ENCODE results near the gene DENND6B.

The DENND6B gene

DNA sequence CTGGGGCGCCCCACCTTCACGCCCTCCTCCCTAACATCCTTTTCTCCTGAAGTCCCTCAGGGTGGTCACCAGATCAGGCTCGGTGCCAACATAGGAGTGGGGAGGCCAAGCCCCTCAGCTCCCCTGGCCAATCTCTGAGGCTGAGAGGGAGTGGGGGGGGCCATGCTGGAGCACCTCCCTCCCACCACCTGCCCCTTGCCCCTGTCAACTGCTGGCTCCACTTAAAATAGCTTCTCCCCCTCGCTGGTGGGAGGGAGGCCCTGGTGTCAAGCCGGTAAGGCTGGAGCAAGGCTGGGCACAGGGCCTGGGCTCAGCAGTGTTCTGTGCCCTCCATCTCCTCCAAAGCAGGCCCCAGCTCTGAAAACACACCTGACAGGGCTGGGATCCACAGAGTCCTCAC lies 24.2 kb downstream of the DENND6B start:
- DNase-seq (ENCODE audit: extremely low spot score): no peak
- POLR2A ChIA-PET: interaction anchor here (0.8 to 1.5 kb wide), 3 partner anchors 12 to 31 kb away, joined by 3 read pairs; no protein-coding TSS in a partner anchor
- no peak for TF ChIP-seq L3MBTL2 (conservative IDR thresholded peaks at IDR 0.05)
- no peak for TF ChIP-seq LEF1 (IDR thresholded peaks at IDR 0.05; ENCODE audit: borderline replicate concordance)
- no peak for TF ChIP-seq ELF4 (IDR thresholded peaks at IDR 0.05)
- TF ChIP-seq TARDBP (IDR thresholded peaks at IDR 0.05): no peak
- TF ChIP-seq CTBP1 (IDR thresholded peaks at IDR 0.05; ENCODE audit: borderline replicate concordance): no peak
- TF ChIP-seq ZNF384 (IDR thresholded peaks at IDR 0.05): no peak
- no peak for TF ChIP-seq HDGF (IDR thresholded peaks at IDR 0.05; ENCODE audit: borderline replicate concordance)
- TF ChIP-seq FOXK2 (IDR thresholded peaks at IDR 0.05): no peak
- no peak for TF ChIP-seq FOXA1 (IDR thresholded peaks at IDR 0.05)
- TF ChIP-seq SP1 (IDR thresholded peaks at IDR 0.05): no peak
- no peak for TF ChIP-seq BHLHE40 (IDR thresholded peaks at IDR 0.05; ENCODE audit: borderline replicate concordance)
- TF ChIP-seq SUZ12 (IDR thresholded peaks at IDR 0.05): no peak
- TF ChIP-seq, protein P1, sequence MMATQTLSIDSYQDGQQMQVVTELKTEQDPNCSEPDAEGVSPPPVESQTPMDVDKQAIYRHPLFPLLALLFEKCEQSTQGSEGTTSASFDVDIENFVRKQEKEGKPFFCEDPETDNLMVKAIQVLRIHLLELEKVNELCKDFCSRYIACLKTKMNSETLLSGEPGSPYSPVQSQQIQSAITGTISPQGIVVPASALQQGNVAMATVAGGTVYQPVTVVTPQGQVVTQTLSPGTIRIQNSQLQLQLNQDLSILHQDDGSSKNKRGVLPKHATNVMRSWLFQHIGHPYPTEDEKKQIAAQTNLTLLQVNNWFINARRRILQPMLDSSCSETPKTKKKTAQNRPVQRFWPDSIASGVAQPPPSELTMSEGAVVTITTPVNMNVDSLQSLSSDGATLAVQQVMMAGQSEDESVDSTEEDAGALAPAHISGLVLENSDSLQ (IDR thresholded peaks at IDR 0.05): no peak
- TF ChIP-seq FOXM1 (IDR thresholded peaks at IDR 0.05; ENCODE audit: borderline replicate concordance): no peak
- TF ChIP-seq ARNT (IDR thresholded peaks at IDR 0.05): no peak
- CTCF ChIA-PET: interaction anchor here (0.6 kb wide), 1 partner anchor 130 kb away, joined by 3 read pairs; no protein-coding TSS in a partner anchor

DNA sequence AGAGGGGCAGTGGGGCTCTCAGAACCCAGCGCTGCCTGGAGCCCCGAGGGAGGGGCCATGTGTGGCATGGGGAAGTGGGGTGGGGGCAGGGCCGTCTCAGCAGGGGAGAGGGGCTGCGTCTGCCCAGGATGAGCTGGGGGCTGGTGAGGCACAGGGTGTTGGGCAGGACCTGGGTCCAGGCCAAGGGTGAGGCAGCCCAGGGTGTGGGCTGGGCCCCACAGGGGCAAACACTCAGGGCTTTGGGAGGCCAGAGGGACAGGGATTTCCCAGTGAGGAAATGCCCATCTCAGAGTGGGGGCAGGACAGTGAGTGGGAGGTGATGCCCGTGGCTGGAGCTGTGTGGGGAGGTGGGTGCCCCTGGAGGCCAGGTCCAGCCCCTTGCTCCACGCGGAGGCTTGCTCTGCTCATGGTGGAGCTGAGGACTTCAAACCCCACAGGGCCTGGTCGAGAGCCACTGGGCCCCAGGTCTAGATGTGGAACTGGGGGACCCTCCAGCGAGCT lies 24.7 kb downstream of the DENND6B start:
- POLR2A ChIA-PET: interaction anchor here (0.8 to 1.5 kb wide), 3 partner anchors 12 to 30 kb away, joined by 3 read pairs; no protein-coding TSS in a partner anchor

DNA sequence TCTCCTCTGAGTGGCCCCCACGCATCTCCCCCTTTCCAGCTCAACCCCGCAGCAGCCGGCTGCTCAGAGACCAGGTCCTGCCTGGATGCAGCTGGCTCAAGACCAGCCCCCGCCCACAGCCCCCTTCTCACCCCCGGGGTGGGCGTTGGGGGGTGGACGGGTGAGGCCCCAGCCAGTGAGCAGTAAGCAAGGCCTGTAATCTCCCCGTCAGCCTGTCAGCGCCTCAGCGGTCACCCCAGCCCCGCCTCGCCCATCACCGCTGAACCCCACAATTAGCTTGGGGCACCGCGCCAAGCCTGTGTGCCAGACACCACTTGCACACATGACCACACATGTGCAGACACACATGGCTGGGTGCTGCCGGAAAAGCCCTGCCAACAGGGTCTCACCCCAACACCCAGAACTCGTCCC lies 25.2 kb downstream of the DENND6B start:
- no peak for TF ChIP-seq SUZ12 (IDR thresholded peaks at IDR 0.05)
- no peak for TF ChIP-seq FOXA1 (IDR thresholded peaks at IDR 0.05)
- no peak for TF ChIP-seq ZNF384 (IDR thresholded peaks at IDR 0.05)
- TF ChIP-seq, protein P1 (IDR thresholded peaks at IDR 0.05): no peak
- no peak for TF ChIP-seq TARDBP (IDR thresholded peaks at IDR 0.05)
- no peak for TF ChIP-seq L3MBTL2 (conservative IDR thresholded peaks at IDR 0.05)
- no peak for TF ChIP-seq ELF4 (IDR thresholded peaks at IDR 0.05)
- TF ChIP-seq NFRKB (IDR thresholded peaks at IDR 0.05): no peak
- TF ChIP-seq SP1 (IDR thresholded peaks at IDR 0.05): no peak
- TF ChIP-seq FOXM1 (IDR thresholded peaks at IDR 0.05; ENCODE audit: borderline replicate concordance): no peak
- no peak for TF ChIP-seq CTBP1 (IDR thresholded peaks at IDR 0.05; ENCODE audit: borderline replicate concordance)
- TF ChIP-seq BHLHE40 (IDR thresholded peaks at IDR 0.05; ENCODE audit: borderline replicate concordance): no peak
- TF ChIP-seq LEF1 (IDR thresholded peaks at IDR 0.05; ENCODE audit: borderline replicate concordance): no peak
- no peak for TF ChIP-seq FOXK2 (IDR thresholded peaks at IDR 0.05)
- no peak for TF ChIP-seq ARNT (IDR thresholded peaks at IDR 0.05)
- no peak for TF ChIP-seq HDGF (IDR thresholded peaks at IDR 0.05; ENCODE audit: borderline replicate concordance)
- ChIA-PET CTCF (no interaction called here), POLR2A (interaction anchor here (1.3 to 1.5 kb wide), 2 partner anchors 28 to 30 kb away, joined by 3 read pairs; no protein-coding TSS in a partner anchor)
- no peak for DNase-seq (ENCODE audit: extremely low spot score)

More for the DNA sequence above, 24.7 kb downstream of the DENND6B start:
- TF ChIP-seq NFRKB (IDR thresholded peaks at IDR 0.05): no peak
- CTCF ChIA-PET: interaction anchor here (0.6 kb wide), 1 partner anchor 130 kb away, joined by 3 read pairs; no protein-coding TSS in a partner anchor
- no peak for DNase-seq (ENCODE audit: extremely low spot score)

DNA sequence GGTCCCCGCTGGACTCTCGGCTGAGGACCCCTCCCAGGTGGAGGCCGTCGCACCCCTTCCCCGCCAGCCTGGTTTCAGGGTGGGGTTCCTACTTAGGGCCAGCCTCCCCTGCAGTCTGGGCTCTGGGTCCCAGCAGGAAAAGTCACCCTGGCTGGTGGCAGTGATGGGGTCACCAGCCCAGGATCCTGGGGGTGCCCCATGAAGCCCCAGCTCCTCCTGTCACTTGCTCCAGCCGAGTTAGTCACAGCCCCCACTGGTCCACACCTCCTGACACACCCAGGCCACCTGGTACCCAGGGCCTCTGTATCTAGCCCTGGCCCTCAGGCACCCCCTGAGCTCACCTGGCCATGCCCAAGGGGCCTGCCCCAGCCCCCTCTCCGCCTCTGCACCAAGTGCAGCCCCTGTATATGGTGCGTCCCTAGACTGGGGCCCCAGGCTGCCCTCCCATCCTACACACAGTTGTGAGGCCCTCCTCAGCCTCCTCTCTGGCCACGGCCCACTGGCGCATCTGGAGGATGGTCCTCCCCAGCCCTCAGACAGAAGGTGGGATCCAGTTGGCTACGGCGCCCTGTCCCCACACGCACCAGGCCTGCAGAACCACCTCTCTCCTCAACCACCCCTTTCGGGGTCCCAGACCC lies 26.1 kb downstream of the DENND6B start:
- ChIA-PET CTCF (interaction anchor here (0.6 kb wide), 1 partner anchor 65 kb away, joined by 4 read pairs; no protein-coding TSS in a partner anchor), POLR2A (interaction anchor here (1.5 kb wide), 1 partner anchor 29 kb away, joined by 3 read pairs; no protein-coding TSS in a partner anchor)
- DNase-seq (ENCODE audit: extremely low spot score): no peak
- TF ChIP-seq TARDBP (IDR thresholded peaks at IDR 0.05): no peak
- no peak for TF ChIP-seq CTBP1 (IDR thresholded peaks at IDR 0.05; ENCODE audit: borderline replicate concordance)
- no peak for TF ChIP-seq HDGF (IDR thresholded peaks at IDR 0.05; ENCODE audit: borderline replicate concordance)
- no peak for TF ChIP-seq FOXA1 (IDR thresholded peaks at IDR 0.05)
- no peak for TF ChIP-seq L3MBTL2 (conservative IDR thresholded peaks at IDR 0.05)
- TF ChIP-seq SUZ12 (IDR thresholded peaks at IDR 0.05): no peak
- TF ChIP-seq LEF1 (IDR thresholded peaks at IDR 0.05; ENCODE audit: borderline replicate concordance): no peak
- no peak for TF ChIP-seq ELF4 (IDR thresholded peaks at IDR 0.05)
- TF ChIP-seq, protein P1 (IDR thresholded peaks at IDR 0.05): no peak
- TF ChIP-seq NFRKB (IDR thresholded peaks at IDR 0.05): no peak
- no peak for TF ChIP-seq BHLHE40 (IDR thresholded peaks at IDR 0.05; ENCODE audit: borderline replicate concordance)

DNA sequence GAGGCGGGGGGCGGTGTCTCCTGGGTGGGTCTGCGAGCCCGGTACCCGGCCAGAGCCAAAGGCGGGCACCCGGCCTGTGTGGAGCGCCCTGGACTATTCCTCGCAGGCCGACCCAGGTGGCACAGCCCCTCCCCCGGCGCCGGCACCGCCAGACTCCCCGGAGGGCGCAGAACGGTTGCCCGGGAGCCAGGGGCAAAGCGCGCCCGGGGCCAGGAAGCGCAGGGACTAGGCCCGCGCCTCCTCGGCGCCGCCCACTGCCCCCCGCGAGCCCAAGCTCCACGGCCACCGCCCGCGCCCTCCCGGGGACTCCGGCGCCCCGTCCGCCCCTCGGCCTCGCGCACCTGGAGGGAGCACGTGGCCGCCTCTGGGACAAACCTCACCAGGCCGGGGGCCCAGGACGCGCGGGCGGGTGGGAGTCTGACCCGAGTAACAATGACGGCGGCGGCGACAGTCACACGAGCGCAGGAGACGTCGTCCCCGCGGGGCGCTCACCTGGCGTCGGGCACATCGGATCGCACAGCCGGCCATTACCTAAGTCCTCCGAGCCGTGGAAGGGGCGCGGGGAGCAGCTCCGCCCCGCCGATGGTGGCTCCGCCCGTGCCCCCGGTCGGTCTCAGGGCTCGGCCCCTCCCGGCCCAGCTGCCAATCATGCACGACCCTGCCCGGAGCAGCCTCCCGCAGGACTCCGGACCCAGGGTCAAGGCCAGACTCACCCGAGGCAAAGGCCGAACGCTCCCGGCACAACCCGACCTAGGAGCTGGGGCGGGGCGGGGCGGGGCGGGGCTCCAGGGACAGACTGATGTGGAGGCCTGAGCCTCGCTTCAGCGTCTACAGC lies 26.8 kb downstream of the DENND6B start:
- DNase-seq (ENCODE audit: extremely low spot score): no peak
- CTCF ChIA-PET: interaction anchor here (0.6 kb wide), 1 partner anchor 66 kb away, joined by 4 read pairs; no protein-coding TSS in a partner anchor
- POLR2A ChIA-PET: no interaction called here
- no peak for TF ChIP-seq SUZ12 (IDR thresholded peaks at IDR 0.05)
- TF ChIP-seq ZNF384 (IDR thresholded peaks at IDR 0.05): no peak
- no peak for TF ChIP-seq FOXM1 (IDR thresholded peaks at IDR 0.05; ENCODE audit: borderline replicate concordance)
